Kidney epithelial cell (primary cell): ENCODE data around the gene SLC25A51. TPM values are rescaled to one million over a fixed set of nuclear protein-coding genes. Genes with fewer than 3 reads are reported as not detected.

ENCODE experiments used
- DNase-seq: peaks from one replicate; pipeline ENCODE4 v3.0.0-alpha.2; 2010; ENCODE audit warnings: low read depth
- H3K27me3 ChIP-seq: 2 replicates; pipeline ENCODE4 v1.6.0; 2011; ENCODE audit warnings: low read length; ENCODE audit not compliant: control insufficient read depth, insufficient read depth
- H3K36me3 ChIP-seq: 2 replicates; pipeline ENCODE4 v1.5.1; 2011; ENCODE audit warnings: low read length; ENCODE audit not compliant: control insufficient read depth, insufficient read depth
- H3K4me3 ChIP-seq: 2 replicates; pipeline ENCODE4 v1.5.1; 2011; ENCODE audit warnings: low read depth, mild to moderate bottlenecking, control low read depth, low read length
- total RNA-seq: library from RNA; depleted of rRNA; stranded (reverse); fragments of >200 nt; gene quantifications from 2 replicates; pipeline ENCODE4 v1.2.3, GENCODE V29; 2015
- TF ChIP-seq, protein P1 (sequence below): IDR thresholded peaks from 2 replicates; pipeline ENCODE4 v1.5.1; 2011; ENCODE audit warnings: mild to moderate bottlenecking, moderate library complexity, low read length, control low read depth, inconsistent platforms; ENCODE audit not compliant: insufficient read depth, poor library complexity, severe bottlenecking

The SLC25A51 gene
- total RNA-seq, 1 donor from 2014 or later, result 36.8 TPM

- Histone ChIP-seq H3K27me3 (no peaks in the 10 kb centered on the region), H3K36me3 (peaks cover 12% of the 10 kb centered on the region), H3K4me3 (no peak overlapping the region)
- no peak for DNase-seq
- TF ChIP-seq, protein P1, sequence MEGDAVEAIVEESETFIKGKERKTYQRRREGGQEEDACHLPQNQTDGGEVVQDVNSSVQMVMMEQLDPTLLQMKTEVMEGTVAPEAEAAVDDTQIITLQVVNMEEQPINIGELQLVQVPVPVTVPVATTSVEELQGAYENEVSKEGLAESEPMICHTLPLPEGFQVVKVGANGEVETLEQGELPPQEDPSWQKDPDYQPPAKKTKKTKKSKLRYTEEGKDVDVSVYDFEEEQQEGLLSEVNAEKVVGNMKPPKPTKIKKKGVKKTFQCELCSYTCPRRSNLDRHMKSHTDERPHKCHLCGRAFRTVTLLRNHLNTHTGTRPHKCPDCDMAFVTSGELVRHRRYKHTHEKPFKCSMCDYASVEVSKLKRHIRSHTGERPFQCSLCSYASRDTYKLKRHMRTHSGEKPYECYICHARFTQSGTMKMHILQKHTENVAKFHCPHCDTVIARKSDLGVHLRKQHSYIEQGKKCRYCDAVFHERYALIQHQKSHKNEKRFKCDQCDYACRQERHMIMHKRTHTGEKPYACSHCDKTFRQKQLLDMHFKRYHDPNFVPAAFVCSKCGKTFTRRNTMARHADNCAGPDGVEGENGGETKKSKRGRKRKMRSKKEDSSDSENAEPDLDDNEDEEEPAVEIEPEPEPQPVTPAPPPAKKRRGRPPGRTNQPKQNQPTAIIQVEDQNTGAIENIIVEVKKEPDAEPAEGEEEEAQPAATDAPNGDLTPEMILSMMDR, result no peak
These were observed 45.6 kb upstream of the SLC25A51 start for GRCh38 chr9:37949576-37949975.

GRCh38 chr9:37948417-37948980 is 44.6 kb upstream of the SLC25A51 start:
- H3K36me3 ChIP-seq, result peaks cover 12% of the 10 kb centered on the region
- TF ChIP-seq, protein P1, result no peak

DNA sequence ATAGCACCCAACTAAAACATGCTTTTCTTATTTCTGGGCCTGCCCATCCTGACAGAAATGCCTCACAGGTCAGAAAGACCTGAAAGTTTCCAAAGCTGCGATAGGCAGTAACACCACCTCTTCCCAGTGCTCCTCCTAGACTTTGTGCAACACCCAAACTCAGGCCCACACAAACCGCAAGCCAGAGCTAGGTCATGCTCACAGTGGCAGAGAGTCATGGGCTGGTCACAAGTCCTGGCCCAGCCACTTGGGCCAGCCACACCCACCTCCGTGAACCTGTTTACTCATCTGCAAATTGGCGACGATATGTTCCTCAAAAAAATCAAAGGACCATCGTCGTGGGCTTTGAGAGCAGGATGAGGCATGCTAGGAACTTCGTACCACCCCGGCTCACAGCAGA is 44.0 kb upstream of the SLC25A51 start:
- Histone ChIP-seq H3K36me3 (peaks cover 12% of the 10 kb centered on the region), H3K4me3 (no peak overlapping the region), H3K27me3 (no peaks in the 10 kb centered on the region)
- TF ChIP-seq, protein P1, result no peak
- no peak for DNase-seq

More at GRCh38 chr9:37948417-37948980, 44.6 kb upstream of the SLC25A51 start:
- no peak for DNase-seq
- Histone ChIP-seq H3K4me3 (no peak overlapping the region), H3K27me3 (no peaks in the 10 kb centered on the region)

DNA sequence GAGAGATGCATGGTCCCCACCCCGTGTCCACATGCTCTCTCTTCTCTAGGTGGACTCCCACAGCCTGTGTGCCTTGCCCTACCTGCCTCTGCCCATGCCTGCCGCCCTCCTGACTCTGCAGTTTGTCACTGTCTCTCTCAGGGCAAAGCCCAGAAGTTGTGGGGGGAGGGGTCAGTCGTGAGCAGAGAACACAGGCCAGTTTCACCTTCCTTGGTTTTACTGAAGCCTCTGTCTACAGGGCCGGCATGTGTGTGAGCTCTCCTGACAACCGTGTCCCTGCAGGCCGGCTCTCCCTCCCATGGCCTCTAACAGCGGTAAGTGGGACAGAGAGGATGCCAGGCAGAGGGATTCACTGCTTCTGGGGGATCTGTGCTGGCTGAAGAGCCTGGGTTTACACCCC is 43.5 kb upstream of the SLC25A51 start:
- Histone ChIP-seq H3K27me3 (no peaks in the 10 kb centered on the region), H3K4me3 (no peak overlapping the region), H3K36me3 (peaks cover 10% of the 10 kb centered on the region)
- TF ChIP-seq, protein P1, result no peak
- no peak for DNase-seq

DNA sequence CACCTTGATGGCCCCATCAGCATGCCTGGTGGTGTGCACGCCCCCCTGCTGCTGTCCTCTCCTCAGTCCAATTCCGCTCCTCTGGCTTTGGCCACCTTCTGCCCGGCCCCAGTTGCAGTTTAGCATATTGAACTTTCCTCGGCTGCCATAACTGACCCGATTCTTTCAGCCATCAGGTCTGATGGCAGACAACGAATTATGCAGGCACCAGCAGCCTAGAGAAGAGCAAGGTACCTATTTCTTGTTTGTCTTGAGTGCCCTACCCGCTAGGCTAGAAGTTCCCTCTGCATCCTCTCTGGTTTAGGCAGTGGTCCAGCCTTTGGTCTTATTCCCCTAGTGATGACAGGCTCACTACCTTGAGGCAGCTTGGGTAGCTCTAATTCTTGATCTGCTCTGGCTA is 43.0 kb upstream of the SLC25A51 start:
- Histone ChIP-seq H3K36me3 (peaks cover 10% of the 10 kb centered on the region), H3K27me3 (no peaks in the 10 kb centered on the region), H3K4me3 (no peak overlapping the region)
- TF ChIP-seq, protein P1, result no peak
- DNase-seq, result no peak

- Histone ChIP-seq H3K4me3 (no peak overlapping the region), H3K27me3 (no peaks in the 10 kb centered on the region), H3K36me3 (peaks cover 10% of the 10 kb centered on the region)
- no peak for DNase-seq
- TF ChIP-seq, protein P1, result no peak
These were observed 42.1 kb upstream of the SLC25A51 start for GRCh38 chr9:37946041-37946440.
